Measurements from ENCODE around the gene DLST.

- no peak for TF ChIP-seq POLR2AphosphoS5 (IDR thresholded peaks at IDR 0.05)
- no peak for TF ChIP-seq CTCF (IDR thresholded peaks at IDR 0.05)
These were observed 45.5 kb downstream of the DLST start for GRCh38 chr14:74927225-74927624.

Data from suprapubic skin (tissue), 3 donors.